Choroid plexus epithelial cell (primary cell): ENCODE data around the gene ZNF608.

Experiments used
- DNase-seq: peaks from one replicate; pipeline ENCODE4 v3.0.0-alpha.2; 2010; ENCODE audit warnings: low read depth
- H3K4me3 ChIP-seq: 2 replicates; pipeline ENCODE4 v1.5.1; 2011; ENCODE audit warnings: low read depth, mild to moderate bottlenecking, control low read depth, low read length, moderate library complexity
- TF ChIP-seq, protein P1 (sequence below): conservative IDR thresholded peaks from 2 replicates; pipeline ENCODE4 v1.5.1; 2011; ENCODE audit warnings: low read depth, mild to moderate bottlenecking, control low read depth, inconsistent platforms, low read length, moderate library complexity

The ZNF608 gene

DNA sequence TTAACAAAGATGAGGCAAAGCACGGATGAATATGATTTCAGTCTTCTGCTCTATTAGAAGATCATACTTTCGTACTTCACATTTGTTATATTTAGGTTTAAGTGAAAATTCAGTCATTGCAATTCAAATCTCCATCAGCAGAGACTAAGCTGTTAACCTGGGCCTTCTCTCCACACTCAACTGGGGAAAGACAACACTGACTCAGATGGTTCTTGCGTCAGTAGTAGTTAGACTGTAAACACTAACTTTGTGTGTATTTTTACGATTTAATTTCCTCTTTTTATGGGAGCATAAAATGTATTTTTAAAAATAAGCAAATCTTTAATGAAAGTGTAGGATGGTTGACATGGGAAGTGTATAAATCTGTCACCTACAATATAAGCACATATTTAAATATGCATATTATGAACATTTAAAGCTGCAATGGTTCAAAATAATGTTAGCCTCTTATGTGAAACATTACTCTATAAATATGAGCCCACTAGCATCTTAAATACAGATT lies 42.7 kb upstream of the ZNF608 start:
- H3K4me3 ChIP-seq, result no peak overlapping the region
- TF ChIP-seq, protein P1, sequence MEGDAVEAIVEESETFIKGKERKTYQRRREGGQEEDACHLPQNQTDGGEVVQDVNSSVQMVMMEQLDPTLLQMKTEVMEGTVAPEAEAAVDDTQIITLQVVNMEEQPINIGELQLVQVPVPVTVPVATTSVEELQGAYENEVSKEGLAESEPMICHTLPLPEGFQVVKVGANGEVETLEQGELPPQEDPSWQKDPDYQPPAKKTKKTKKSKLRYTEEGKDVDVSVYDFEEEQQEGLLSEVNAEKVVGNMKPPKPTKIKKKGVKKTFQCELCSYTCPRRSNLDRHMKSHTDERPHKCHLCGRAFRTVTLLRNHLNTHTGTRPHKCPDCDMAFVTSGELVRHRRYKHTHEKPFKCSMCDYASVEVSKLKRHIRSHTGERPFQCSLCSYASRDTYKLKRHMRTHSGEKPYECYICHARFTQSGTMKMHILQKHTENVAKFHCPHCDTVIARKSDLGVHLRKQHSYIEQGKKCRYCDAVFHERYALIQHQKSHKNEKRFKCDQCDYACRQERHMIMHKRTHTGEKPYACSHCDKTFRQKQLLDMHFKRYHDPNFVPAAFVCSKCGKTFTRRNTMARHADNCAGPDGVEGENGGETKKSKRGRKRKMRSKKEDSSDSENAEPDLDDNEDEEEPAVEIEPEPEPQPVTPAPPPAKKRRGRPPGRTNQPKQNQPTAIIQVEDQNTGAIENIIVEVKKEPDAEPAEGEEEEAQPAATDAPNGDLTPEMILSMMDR, result no peak
- DNase-seq, result peak; percentile 28

DNA sequence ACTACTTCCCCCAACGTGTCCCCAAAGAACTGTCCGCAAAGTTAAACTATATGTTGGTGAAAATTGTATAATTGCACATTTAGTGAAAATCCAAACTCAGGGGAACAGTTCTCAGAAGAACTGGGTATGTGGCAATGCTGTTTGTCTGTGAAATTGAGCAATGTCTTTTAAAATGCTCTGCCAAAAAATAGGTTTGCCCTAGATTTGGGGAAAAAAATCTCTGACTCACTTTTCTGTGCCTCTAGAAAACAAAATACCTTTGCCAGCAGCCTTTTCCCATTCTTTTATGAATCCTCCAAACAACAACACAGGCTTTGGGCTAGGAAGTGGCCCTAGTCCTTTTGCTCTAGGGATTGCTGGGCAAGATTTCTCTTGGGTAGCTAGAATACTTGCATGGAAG lies 37.4 kb upstream of the ZNF608 start:
- TF ChIP-seq, protein P1, result no peak
- no peak overlapping the region for H3K4me3 ChIP-seq
- peak; percentile 72 for DNase-seq

DNA sequence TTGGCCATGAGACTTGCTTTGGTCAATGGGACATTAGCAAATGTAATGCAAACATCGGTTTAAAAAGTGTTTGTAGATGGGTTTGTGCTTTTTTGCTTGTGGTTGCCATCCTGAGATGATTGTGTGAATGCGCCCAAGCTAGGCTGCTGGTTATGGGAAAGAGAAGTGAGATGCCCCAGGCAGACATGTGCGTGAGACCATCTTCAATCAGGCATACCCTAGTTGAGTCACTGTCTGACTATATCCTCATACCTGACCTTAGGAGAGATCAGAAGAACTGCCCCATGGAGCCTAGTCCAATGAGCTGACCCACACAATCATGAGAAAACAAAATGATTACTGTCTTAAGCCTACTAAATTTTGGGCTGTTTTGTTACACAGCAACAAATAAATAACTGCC lies 36.8 kb upstream of the ZNF608 start:
- no peak overlapping the region for H3K4me3 ChIP-seq
- TF ChIP-seq, protein P1, result no peak
- no peak for DNase-seq

DNA sequence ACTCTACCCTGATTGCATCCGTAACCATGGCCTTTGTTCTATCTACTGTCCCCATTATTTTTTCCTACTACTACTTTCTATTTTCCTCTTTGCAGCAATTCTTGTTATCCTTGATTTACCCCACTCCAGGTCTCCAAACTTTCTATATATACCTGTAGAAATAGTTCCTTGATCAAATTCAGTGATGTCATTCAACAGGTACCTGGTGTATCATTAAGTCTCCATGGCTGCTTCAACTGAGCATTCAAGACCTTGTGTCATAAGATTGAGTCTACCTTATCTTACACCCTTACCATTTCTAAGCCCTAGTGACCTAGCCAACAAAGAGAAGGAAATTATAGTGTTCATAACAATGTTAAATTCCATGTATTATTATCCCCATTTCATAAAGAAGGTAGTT lies 35.8 kb upstream of the ZNF608 start:
- TF ChIP-seq, protein P1, result no peak
- no peak for DNase-seq
- no peak overlapping the region for H3K4me3 ChIP-seq

DNA sequence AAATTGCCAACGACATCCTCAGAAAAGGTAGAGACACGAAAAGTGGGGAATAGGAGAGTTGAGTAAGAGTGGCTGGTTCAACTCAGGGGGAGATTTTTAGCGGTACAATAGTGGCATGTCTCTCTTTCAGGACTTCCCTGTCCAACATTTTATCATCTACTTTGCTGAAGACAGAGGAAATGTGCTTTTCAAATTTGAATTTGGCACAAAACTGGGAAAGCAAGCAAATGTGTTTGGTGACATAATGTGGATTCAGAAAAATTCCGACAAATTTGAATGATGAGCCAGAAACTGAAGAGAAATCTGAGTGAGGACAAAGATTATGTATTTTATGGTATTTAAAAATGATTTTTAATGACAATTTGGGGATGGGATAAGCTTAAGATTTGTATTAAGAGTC lies 33.6 kb upstream of the ZNF608 start:
- no peak overlapping the region for H3K4me3 ChIP-seq
- TF ChIP-seq, protein P1, result no peak
- no peak for DNase-seq

DNA sequence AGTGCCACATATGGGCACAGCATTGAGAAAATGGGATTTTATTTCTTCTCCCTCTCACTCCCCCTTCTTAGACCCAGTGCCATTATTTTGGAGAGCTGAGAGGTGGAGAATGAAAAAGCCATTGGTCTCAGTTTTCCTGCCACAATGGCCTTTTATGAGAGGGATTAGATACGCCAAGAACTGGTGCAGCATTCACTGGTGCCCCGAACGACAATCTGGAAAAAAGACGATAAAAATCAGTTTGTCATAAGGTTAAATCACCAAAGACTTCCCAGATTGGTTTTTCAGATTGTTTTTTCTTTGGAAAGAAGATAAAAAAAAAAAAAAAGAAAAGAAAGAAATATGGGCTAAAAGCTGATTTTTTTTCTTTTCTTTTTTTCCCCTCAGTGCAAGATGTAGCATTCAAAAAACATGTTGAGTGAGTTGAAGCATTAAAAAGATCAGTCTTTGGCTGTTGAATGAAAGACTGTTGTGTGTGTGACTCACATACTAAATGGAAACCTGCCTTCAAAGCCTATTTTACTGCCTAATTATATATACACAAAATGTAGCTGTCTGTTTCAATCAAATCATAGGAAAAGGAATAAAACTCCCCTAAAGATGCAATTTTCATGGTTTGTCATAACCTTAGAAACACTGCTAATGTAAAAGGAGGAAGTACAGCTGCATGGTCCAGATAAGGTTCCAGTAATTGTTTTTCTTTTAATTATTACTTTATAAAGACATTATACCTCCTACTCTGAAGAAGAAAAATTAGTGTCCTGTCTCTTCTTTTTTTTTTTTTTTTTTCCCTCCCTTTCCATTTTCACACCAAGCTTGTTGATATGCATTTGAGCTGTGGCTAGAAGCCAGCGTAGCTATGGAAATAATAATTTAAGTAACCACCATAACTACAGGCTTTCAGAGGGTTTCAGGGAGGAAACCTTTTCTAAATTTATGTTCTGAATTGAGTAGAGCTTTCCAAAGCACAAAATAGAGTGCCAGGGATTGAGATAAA lies 27.2 kb upstream of the ZNF608 start:
- DNase-seq, result no peak
- TF ChIP-seq, protein P1, result no peak
- no peak overlapping the region for H3K4me3 ChIP-seq
